Activated T-cell treated with anti-CD3 and anti-CD28 coated beads, Interleukin-2, amount 50 U/mL, for 48 hours (primary cell): ENCODE results near the gene MAP7D2.
A peak's percentile ranks its signal among the peaks of the same experiment; 100 is the strongest.
"Not testable (repeated sequence)": the region's sequence is repeated elsewhere in the genome, so short reads cannot be mapped to it uniquely, and the experiment has no call there.

Experiments
- DNase-seq, 2 experiments: peaks; one replicate each; pipeline ENCODE4 v3.0.0-alpha.2; 2020

The MAP7D2 gene

DNA sequence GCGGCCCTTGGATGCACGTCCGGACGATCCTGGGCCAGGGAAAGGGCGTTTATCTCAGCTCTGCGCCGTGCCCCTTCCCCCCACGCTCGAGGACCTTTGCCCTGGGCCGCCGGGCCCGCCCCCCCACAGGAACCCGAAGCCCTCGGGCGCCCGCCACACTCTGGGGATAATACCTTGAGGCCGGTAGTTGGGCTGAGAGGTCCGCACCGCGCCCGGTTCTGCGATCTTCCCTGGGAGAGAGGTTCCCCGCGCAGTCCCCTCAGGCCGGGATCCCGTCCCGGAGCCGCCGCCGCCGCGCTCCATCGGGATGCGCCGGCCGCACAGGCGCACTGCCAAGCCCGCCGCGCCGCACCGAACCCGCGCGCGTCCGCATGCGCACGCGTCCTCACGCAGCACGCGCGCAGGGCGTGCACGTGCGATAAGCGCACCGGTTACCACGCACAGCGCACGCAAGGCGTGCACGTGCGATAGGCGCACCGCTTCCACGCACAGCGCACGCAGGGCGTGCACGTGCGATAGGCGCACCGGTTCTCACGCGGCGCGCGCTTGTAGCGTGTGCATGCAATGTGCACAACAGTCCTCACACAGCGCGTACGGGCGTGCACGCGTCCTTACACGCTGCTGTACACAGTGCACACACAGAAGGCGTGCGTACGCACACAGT is at the start of gene MAP7D2:
TSS of gene MAP7D2 (minus strand) at position 331 of the 664 bp plus-strand sequence. CDS start at position 303, 28 bp downstream.
- no peak for DNase-seq

DNA sequence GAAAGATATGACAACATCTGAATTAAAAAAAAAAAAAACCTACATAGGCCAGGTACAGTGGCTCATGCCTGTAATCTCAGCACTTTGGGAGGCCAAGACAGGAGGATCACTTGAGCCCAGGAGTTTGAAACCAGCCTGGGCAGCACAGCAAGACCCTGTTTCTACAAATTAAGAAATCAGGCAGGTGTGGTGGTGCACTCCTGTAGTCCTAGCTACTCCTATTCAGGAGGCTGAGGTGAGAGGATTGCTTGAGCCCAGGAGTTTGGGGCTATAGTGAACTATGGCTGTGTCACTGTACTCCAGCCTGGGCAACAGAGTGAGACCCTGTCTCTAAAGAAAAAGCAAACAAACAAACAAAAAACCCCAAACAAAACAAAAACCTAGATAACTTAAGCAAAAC is 45.8 kb upstream of the MAP7D2 start:
- not testable (repeated sequence) for DNase-seq

DNA sequence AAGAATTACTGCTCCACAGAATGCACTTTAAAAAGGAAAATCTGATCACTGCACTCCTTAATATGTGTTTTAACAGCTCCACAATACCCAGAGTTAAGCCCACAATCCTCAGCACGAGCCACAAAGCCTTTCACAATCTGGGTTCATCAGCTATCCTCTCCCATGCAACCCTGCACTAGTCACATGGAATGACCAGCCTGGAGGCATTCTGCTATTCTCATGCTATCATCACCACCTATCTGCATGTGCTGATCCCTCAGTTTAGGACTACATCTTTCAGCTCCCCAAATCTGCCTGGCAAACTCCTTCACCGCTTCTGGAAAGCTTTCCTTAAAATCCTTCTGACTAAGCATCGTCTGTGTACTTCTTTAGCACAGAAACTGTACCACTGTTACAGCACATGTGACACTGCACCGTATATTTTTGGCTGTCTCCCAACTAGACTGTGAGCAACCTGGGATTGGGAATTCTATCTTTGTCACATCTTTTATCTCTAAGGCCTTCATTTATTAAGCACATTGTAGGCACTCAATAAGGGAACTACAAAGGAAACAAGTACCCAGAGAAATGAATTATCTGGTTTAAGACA is 43.2 kb upstream of the MAP7D2 start:
- no peak for DNase-seq

DNA sequence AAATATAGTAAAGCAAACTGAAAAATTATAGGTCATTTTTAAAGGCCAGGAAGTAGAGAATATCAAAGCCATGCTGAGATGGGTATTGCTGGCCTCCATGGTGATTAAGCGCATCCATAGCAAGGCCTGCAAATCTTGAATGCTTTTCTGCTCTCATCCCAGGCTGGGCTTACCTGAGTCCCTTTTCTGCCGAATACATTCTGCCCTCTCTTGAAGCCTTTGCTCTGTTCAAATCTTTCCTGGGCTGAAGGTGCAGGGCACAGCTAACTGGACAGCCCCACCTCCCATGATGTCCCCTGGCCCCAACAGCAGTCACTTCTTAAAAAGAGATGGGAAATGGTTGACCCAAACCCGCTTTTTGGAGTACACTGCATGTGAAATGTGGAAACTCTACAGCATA is 35.0 kb upstream of the MAP7D2 start:
- no peak for DNase-seq

DNA sequence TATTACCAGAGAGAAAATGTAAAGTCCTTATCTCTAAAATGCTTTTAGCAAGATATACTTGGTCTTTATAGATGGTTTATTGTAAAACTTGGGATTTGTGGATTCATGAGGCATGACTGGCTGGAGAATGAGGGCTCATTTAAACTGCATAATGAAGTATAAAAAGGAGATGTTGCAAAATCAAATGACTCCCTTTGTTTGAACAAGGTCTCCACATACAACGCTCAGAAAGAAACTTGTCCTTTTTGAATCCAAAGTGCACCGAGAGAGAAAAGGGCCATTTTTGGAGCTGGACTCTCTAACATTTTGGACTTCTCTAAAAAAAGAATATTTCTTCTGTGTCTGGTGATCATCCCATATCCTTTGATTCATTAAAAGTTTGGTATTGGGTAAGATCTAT is 32.6 kb upstream of the MAP7D2 start:
- no peak for DNase-seq

DNA sequence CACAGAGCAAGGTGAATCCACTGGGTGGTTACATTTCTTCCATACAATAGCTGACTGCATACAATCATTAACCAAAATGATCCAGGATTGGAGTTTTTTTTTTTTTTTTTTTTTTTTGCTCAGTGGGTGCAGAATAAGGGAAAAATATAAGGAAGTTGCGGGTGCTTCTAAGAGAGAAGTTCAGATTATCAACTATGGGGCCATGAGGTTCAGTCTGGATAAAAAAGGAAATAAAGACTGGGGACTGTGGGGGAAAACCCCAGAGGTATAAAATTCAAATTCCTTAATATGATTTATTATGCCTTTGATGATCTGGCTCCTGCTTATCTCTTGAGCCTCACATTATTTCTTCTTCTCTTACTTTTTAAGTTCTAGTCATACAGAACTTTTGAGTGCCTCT is 30.9 kb upstream of the MAP7D2 start:
- no peak for DNase-seq

DNA sequence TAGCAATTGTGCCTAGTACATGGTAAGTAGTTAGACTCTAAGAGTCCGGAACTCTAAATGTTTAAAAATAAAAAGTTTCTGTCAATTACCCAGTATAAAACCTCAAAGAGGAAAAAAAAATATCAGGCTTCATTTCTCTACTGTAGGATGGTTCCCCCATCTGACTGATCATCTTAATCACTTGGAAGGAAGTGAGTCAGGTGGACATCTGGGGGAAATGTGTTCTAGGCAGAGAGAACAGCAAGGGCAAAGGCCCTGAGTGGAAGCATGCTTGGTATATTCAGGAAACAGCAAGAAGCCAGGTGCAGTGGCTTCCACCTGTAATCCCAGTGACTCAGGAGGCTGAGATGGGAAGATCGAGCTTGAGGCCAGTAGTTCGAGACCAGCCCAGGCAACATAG is 27.8 kb upstream of the MAP7D2 start:
- DNase-seq: no peak

DNA sequence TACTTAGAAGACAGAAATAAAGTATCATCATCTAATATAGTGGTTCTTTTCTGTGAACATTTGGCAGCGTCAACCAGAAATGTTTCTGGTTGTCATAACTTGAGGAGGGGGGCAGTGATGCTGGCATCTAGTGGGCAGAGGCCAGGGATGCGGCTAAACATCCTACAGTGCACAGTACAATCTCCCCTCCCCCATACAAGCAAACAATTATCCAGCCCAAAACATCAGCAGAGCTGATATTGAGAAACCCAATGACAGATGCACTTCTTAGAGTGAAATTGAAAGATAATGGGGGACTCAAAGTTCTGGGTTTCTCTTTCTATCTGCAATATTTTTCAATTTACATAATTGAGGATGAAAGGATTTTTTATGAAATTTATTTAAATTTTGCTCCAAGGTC is 26.9 kb upstream of the MAP7D2 start:
- DNase-seq: no peak

DNA sequence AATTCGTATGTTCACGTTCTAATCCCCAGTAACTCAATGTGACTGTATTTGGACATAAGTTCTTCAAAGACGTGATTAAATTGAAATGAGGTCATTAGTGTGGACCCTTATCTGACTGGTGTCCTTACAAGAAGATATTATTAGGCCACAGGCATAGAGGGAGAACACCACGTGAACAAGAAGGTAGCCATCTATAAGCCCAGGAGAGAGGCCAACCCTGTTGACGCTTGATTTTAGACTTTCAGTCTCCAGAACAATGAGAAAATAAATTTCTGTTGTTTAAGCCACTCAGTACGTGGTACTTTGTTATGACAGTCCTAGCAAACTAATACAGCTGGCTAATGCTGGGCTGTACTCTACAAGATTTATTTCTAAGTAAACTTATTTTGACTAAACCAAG is 26.4 kb upstream of the MAP7D2 start:
- DNase-seq: no peak

DNA sequence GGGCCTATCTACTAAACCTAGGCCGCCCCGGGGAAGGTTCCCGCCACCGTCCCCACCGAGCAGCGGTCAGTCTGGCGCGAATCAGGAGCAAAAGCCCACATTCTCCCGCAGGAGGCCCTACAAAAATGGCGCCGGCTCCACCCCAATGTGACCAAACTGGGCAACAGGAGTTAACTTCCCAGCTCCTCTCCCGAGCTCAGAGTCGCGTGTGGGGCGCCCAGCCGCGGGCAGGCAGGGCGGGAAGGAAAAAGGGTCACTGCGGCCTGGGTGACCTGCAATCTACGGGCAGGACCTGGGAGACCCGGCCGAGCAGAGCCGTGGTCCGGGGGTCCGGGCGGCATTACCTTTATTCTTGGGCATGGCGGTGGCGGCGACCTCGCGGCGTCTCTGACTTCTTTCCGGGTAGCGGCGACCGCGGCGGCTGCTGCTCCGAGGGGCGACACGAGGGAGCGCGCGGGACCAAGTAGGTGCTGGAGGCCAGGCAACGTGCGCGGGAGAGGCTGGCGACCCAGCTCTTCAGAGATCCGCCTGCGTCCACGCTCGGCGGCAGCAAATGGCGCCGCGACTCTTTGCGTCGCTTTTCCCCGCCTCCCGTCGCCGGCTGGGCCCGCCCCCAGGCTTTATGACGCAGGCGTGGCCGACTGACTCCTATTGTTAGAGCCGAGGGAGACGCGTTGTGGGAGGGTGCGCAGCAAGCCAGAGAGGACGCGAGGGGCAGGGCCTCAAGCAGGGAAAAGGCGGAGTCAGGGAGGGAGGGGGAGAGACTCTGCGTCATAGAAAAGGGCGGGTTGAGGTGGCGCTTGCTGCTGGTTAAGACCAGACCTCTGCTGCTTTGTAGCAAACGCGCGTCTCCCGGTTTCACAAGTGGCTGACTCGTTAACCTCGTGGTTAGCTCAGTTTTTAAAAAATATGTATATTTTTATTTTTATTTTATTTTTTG is 24.8 kb upstream of the MAP7D2 start, which contains the start of gene EIF1AX:
TSS of gene EIF1AX (minus strand) at position 558 of the 940 bp plus-strand sequence. CDS start at position 360, 198 bp downstream.
- DNase-seq: peak; percentile 99

DNA sequence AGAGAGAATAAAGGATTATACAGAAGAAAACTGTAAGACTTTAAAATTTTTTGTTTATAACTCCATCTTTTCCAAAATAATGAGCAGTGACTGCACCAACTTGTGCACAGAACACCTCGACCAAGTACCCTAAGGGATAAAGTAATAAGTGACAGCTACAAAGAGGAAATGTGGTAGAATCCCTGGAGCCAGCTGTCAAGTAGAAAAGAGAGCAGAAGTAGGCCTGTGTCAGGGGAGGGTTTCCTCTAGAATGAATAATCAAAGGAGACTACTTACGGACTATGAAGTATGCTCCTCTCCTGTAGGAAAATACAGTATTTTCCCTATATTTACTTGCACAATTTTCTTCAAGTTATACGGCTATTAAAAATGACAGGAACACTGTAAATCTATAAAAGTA is 23.7 kb upstream of the MAP7D2 start:
- DNase-seq: no peak

DNA sequence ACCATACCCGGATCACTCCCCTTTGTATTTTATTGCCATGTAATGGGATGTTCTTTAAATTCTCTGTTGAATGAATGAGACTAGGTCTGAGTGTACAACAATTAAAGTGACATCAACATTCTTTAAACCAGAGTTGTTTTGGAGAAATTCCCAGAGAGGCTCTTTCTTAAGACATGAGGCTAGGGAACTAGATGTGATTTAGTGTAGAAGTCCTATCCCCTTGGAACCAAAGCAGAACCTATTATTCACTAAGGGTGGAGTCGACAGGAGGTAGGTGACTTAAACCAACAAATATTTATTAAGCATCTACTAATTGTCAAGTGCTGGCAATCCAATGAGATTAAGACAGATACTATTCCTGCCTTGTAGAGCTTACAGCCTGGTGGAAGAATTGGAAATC is 23.3 kb upstream of the MAP7D2 start:
- DNase-seq: no peak

DNA sequence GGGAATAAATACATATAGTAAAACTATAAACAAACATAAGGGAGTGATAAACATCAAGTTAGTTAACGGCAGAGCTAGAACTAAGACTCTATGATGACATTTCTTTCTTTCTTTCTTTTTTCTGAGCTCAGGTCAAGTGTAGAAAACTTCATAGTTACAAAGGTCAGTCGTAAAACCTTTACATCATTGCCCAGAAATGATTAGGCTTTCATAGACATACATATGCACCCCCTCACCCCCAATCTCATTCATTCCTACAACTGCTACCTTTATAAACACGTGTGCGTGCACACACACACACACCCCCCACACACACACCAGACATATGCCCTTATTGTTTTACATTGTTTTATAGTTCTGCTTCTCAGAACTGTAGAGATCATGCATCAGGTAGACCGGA is 19.2 kb upstream of the MAP7D2 start:
- DNase-seq: no peak

DNA sequence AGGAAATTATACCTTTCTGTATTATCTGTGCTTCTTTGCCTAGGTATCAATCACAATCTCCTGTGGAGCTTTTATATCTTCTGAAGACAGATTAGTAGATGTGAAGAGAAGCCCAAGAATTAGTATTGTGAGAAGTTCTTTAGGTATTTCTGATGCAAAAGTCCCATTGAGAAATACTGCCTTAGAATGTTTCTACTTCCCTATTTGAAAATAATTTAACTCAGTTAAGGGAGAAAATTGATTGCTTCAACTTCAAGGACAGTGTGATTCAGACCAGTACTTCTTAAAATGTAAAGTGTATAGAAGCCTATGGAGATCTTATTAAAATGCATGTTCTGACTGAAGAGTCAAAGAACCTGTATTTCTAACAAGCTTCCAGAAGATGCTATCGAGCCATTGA is 16.0 kb upstream of the MAP7D2 start:
- no peak for DNase-seq

DNA sequence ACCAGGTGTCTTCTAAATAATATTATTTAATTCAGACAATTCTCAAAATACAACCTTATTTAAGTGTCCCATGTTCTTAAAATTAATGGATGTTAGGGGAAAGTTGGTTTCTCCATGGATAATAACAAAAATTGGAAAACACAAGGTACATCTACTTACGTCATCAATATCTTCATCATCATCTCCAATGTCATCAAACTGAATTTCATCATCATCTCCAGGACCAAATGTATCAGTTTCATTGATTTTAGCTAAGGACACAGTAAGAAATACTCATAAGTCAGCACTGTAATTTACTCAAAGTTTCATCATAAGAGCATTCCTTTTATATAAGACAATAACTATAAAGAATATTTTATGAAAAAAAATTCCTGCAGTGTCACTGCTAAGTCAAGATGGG is 13.7 kb upstream of the MAP7D2 start:
- DNase-seq: no peak

DNA sequence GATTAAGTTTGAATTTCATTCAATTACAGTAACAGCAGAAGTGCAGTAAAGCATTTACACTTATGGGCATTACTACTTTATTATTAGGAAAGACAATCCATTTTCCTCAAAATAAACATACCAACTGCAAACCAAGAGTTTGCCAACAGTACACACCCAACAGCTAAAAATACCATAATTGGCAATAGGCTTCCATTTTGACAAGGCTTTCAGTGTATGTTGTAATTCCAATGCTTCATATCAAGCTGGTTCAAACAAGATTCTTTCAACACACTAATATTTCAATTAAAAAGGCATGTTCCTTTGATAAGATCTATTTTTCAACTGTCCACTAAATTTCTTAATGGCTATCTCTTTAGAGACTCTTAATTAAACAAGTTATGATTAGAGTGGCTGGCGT is 12.8 kb upstream of the MAP7D2 start:
- DNase-seq: no peak

DNA sequence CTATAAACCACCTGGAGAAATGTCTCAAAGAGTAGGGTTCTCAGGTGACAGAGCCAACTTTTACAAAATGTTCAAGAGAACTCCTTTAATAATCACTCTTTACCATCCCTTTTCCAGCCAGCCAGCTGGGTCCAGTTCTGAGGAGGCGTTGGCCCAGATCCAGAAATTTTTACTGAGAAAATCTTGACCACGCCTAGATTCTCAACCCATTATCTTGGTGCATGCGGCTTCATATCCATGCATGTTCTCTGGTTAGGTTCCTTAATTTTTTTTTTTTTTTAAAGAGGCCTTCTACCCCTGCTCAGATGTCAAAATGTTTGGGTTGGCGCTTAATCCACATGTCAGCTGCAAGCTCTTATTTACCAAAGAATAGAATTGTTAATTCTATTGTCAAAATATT is 12.0 kb upstream of the MAP7D2 start:
- no peak for DNase-seq

DNA sequence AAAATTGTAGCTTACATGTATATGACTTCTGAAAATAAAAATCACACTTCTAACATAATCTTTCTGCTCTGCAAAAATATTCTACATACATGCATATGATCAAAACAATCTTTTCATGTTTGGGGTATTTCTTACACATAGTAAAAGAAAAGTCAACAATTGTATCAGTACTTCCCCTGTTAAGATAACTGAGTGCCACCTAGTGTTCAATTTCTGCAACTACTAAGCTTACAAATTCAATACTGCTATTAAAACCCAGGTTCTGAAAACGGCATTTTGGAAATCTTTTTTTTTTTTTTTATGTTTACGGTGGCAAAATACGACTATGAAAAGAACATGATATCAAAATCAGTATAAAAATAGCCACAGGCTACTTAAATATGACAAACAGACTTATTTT is 10.7 kb upstream of the MAP7D2 start:
- not testable (repeated sequence) for DNase-seq

DNA sequence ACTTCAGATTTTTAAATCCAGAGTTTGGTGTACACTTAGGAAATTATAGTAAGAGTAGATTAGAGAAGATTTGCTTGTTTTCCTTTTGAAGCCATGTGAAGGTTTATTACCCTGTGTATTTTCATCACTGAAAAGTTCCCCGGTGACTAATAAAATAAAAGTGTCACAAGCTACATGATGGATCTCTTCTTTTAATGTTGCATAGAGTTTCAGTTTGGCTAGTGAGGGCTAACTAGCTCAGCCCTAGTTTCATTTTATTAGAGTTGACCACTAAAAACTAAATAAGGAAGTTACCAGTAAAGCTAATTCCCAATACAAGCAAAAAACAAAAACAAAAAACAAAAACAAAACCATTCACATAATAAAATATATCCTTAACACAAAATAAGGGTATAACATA is 10.1 kb upstream of the MAP7D2 start:
- DNase-seq: not testable (repeated sequence)

DNA sequence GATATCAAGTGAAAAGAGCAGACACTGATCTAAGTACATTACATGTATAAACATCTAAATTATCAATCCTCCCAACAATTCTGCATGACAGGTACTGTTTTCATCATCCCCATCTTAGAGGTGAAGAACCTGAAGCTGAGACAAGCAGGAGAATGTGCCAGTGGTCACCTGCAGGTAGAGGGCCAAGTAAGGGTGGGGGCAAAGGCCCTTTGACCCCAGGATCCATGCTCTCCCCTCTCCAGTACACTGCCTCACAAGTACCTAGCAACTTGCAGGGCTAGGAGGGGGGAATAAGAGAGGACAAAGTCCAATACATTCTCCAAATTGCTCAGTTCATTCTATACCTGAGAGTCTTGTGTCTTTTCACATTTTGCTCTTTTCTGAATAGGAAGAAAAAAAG is 8.3 kb upstream of the MAP7D2 start:
- no peak for DNase-seq

DNA sequence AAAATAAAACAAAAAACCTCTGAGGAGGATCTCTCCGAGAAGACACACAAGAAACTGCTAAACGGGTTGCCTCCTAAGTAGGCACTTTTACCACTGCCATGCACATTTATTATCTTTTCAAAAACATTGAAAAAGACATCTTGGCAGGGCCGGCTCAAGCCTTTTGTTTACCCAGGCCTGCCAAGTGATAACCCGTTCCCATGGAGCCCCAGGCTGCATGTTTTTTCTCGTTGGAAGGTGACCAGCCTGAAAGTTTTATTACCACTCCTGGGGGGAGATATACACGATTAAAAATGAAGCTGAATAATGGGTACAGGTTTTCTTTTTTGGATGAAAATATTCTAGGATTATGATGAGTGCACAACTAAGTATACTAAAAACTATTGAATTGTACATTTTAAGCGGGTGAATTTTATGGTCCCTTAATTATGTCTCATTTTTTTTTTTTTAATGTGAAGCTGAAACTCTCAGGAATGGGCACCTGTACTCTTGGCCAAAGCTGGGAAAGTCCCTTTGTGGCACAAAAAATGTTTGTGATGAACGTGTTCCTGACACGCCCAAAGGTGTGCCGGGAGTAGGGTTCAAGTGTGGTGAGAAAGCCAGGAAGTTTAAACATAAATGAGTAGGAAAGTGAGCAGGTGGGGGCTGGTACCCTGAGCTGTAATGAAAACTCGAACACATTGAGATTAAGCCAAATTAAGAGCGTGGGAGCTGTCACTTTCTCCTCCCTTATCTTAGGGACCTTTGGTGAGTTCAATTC is 1.5 kb upstream of the MAP7D2 start:
- DNase-seq: no peak

DNA sequence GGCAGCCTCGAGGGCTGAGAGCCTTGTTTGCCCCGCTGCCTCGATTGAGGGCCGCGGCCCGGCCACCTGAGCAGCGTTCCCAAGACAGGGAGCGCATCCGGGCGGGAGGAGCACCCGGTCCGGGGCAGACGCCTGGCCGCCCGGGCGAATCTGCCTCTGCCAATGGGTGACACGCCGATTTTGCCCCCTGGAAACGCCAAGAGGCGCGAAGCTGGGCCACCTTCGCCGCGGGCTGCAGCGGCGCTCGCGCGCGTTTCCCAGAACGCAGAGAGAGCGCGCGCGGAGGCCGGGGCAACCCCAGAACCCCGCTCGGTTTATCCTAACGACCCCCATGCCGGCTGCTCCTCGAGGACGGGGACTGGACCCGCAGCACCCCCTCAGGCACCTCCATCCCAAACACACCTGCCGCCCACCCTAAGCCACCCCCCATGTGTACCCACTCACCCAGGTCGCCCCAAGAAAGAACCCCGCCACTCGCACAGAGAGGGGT is 575 bp downstream of the MAP7D2 start:
- no peak for DNase-seq
